PC-9 (cell line): ENCODE data around the gene RTKN2. TPM values are rescaled to one million over a fixed set of nuclear protein-coding genes. Genes with fewer than 3 reads are reported as not detected.
A peak's percentile ranks its signal among the peaks of the same experiment; 100 is the strongest.

Source experiments
- Bru-seq: library from RNA; stranded (reverse); fragments of 400-500 nt; gene quantifications from one replicate; lab custom pipeline; 2021; lab: Mats Ljungman, UMichigan
- BruChase-seq, 2 experiments: library from RNA; stranded (reverse); fragments of 400-500 nt; gene quantifications; one replicate each; lab custom pipeline; 2021; lab: Mats Ljungman, UMichigan
- BruUV-seq: library from RNA; stranded (reverse); fragments of 400-500 nt; replicated peaks from 2 replicates; lab custom pipeline; 2021; lab: Mats Ljungman, UMichigan
- CTCF ChIA-PET: fragments of 300-600 bp; sonication (Branson Sonifier 250); formaldehyde crosslinking; loops from one replicate; lab custom pipeline; 2022; ENCODE audit warnings: antibody characterized with exemption; lab: Charles Lee
- POLR2A ChIA-PET: fragments of 300-600 bp; sonication (Branson Sonifier 250); formaldehyde crosslinking; loops from one replicate; lab custom pipeline; 2022; ENCODE audit warnings: antibody characterized with exemption; ENCODE audit not compliant: unreplicated experiment; lab: Charles Lee
- DNase-seq, 2 experiments: peaks; one replicate each; pipeline versions ENCODE4 v3.0.0 to v3.0.0-alpha.2; 2015 to 2022; ENCODE audit warnings: mixed read lengths in 1 of 2
- H2AFZ ChIP-seq: fragments of 200-600 bp; sonication (generic); 2 replicates; pipeline ENCODE4 v1.8.1; 2017; ENCODE audit warnings: antibody characterized with exemption
- H3F3A ChIP-seq: fragments of 200-600 bp; sonication (generic); 2 replicates; pipeline ENCODE4 v1.8.1; 2017; ENCODE audit warnings: antibody characterized with exemption, mild to moderate bottlenecking, low read depth; ENCODE audit not compliant: insufficient read depth
- H3K27ac ChIP-seq: fragments of 200-600 bp; sonication (generic); 2 replicates; pipeline ENCODE4 v1.6.1; 2016; ENCODE audit warnings: mixed run types
- H3K27me3 ChIP-seq: fragments of 200-600 bp; sonication (generic); 2 replicates; pipeline ENCODE4 v1.6.1; 2016; ENCODE audit warnings: low read depth, mixed run types; ENCODE audit not compliant: insufficient read depth
- H3K36me3 ChIP-seq: fragments of 200-600 bp; sonication (generic); 2 replicates; pipeline ENCODE4 v1.6.1; 2016; ENCODE audit warnings: low read depth, mixed run types
- H3K4me1 ChIP-seq: fragments of 200-600 bp; sonication (generic); replicated peaks from 2 replicates; pipeline ENCODE4 v1.6.1; 2016; ENCODE audit warnings: mixed run types; ENCODE audit not compliant: insufficient read depth
- H3K4me2 ChIP-seq: fragments of 200-600 bp; sonication (generic); 2 replicates; pipeline ENCODE4 v1.6.1; 2017; ENCODE audit warnings: mixed run types
- H3K4me3 ChIP-seq: fragments of 200-600 bp; sonication (generic); 2 replicates; pipeline ENCODE4 v1.6.1; 2016; ENCODE audit warnings: mixed run types
- H3K79me2 ChIP-seq: fragments of 200-600 bp; sonication (generic); 2 replicates; pipeline ENCODE4 v1.6.1; 2017; ENCODE audit warnings: low read depth, mixed run types
- H3K9me2 ChIP-seq: fragments of 200-600 bp; sonication (generic); 2 replicates; pipeline ENCODE4 v1.8.1; 2017; ENCODE audit warnings: mild to moderate bottlenecking; ENCODE audit not compliant: insufficient read depth
- H3K9me3 ChIP-seq: fragments of 200-600 bp; sonication (generic); 2 replicates; pipeline ENCODE4 v1.8.1; 2016; ENCODE audit warnings: low read depth; ENCODE audit not compliant: insufficient read depth
- H4K20me1 ChIP-seq: fragments of 200-600 bp; sonication (generic); 2 replicates; pipeline ENCODE4 v1.8.1; 2017; ENCODE audit not compliant: insufficient read depth
- CTCF ChIP-seq: fragments of 200-600 bp; sonication (generic); conservative IDR thresholded peaks from 2 replicates; pipeline ENCODE4 v1.6.1; 2017; ENCODE audit warnings: mixed run types, antibody characterized with exemption, mild to moderate bottlenecking, moderate library complexity
- EZH2 ChIP-seq: fragments of 200-600 bp; sonication (generic); IDR thresholded peaks from 2 replicates; pipeline ENCODE4 v1.8.0; 2017; ENCODE audit warnings: antibody characterized with exemption, low read depth
- intact Hi-C: fragments of 100-400 bp; cut with micrococcal nuclease; formaldehyde crosslinking; loops from one replicate; pipeline ENCODE4 v1.10.0; 2022; ENCODE audit not compliant: unreplicated experiment
- long read RNA-seq: library from polyadenylated mRNA; stranded (forward); transcript quantifications from one replicate; pipeline ENCODE4 v2.0.0, GENCODE V29; 2022
- total RNA-seq: library from RNA; stranded (reverse); gene quantifications from 2 replicates; pipeline ENCODE4 v1.2.3, GENCODE V29; 2021

Gene RTKN2
- total RNA-seq (16.1 and 18.5 TPM in 2 replicates), Bru-seq, nascent RNA (percentile 86 among the genes with signal in this experiment), BruChase-seq, experiment 1, labeled RNA remaining after a 2-hour chase (percentile 92 among the genes with signal in this experiment), BruChase-seq, experiment 2, labeled RNA remaining after a 6-hour chase (percentile 73 among the genes with signal in this experiment)
- long read RNA-seq, full-length matches to known transcripts: 26 of 42 reads
- long read RNA-seq, partial matches to known transcripts: 2 of 42 reads
- long read RNA-seq, other reads (novel, unspliced or antisense): 14 of 42 reads

GRCh38 chr10:62268399-62269114 is at the start of gene RTKN2:
Gene RTKN2, minus strand, starts transcription at chr10:62268844. Its CDS starts 234 bp downstream, at chr10:62268610.
- TF ChIP-seq EZH2 (no peak), CTCF (no peak)
- Histone ChIP-seq H3K27ac (peak within 1 kb of the TSS; percentile 54), H3K79me2 (peaks cover 40% of the 10 kb centered on the region), H2AFZ (peak within 1 kb of the TSS; percentile 92), H3K9me2 (no peaks in the 10 kb centered on the region), H3K36me3 (no peaks in the 10 kb centered on the region), H4K20me1 (no peaks in the 10 kb centered on the region), H3K4me2 (peak within 1 kb of the TSS; percentile 90), H3K4me3 (peak within 1 kb of the TSS; percentile 95), H3F3A (peaks cover 11% of the 10 kb centered on the region; the same call in 1 of the 2 replicates), H3K27me3 (no peaks in the 10 kb centered on the region), H3K4me1 (peaks cover 33% of the 10 kb centered on the region), H3K9me3 (no peaks in the 10 kb centered on the region)
- POLR2A ChIA-PET: interaction anchor here (0.5 to 0.7 kb wide), 7 partner anchors 11 to 1120 kb away, joined by 3 to 7 read pairs (median 3); partner anchors contain the start of gene ADO
- no TSS peak for BruUV-seq
- DNase-seq: peak; percentile 90 to 96
- CTCF ChIA-PET: interaction anchor here (0.9 kb wide), 1 partner anchor 192 kb away, joined by 3 read pairs; no protein-coding TSS in a partner anchor
- intact Hi-C loops: loop anchor here (1.0 to 5.0 kb wide), 5 partner anchors 54 to 549 kb away; partner anchors contain the start of gene EGR2

GRCh38 chr10:62317257-62317656 is 48.6 kb upstream of the RTKN2 start:
- Histone ChIP-seq H3F3A (no peaks in the 10 kb centered on the region), H3K9me3 (peaks cover 7% of the 10 kb centered on the region; the same call in 1 of the 2 replicates), H3K27me3 (no peaks in the 10 kb centered on the region), H3K27ac (no peak overlapping the region), H3K4me1 (no peaks in the 10 kb centered on the region), H4K20me1 (no peaks in the 10 kb centered on the region), H3K36me3 (no peaks in the 10 kb centered on the region), H3K9me2 (no peaks in the 10 kb centered on the region), H3K79me2 (no peaks in the 10 kb centered on the region), H2AFZ (no peak overlapping the region), H3K4me2 (no peak overlapping the region), H3K4me3 (no peak overlapping the region)
- BruUV-seq: no TSS peak
- no peak for TF ChIP-seq EZH2
- TF ChIP-seq CTCF: no peak
- no peak for DNase-seq
- ChIA-PET POLR2A (no interaction called here), CTCF (no interaction called here)
- intact Hi-C loops: no loop called here

GRCh38 chr10:62309254-62309653 is 40.6 kb upstream of the RTKN2 start:
- no peak overlapping the region for H3K4me2 ChIP-seq
- no peaks in the 10 kb centered on the region for H3F3A ChIP-seq
- H3K27me3 ChIP-seq: no peaks in the 10 kb centered on the region
- ChIA-PET POLR2A (no interaction called here), CTCF (no interaction called here)
- H3K9me2 ChIP-seq: no peaks in the 10 kb centered on the region; the same call in 1 of the 2 replicates
- intact Hi-C loops: no loop called here
- H4K20me1 ChIP-seq: no peaks in the 10 kb centered on the region
- H3K4me1 ChIP-seq: no peaks in the 10 kb centered on the region
- BruUV-seq: no TSS peak
- H3K36me3 ChIP-seq: no peaks in the 10 kb centered on the region
- no peak for TF ChIP-seq EZH2
- no peak for TF ChIP-seq CTCF
- H3K27ac ChIP-seq: no peak overlapping the region
- H3K9me3 ChIP-seq: no peaks in the 10 kb centered on the region
- H3K4me3 ChIP-seq: no peak overlapping the region
- H3K79me2 ChIP-seq: no peaks in the 10 kb centered on the region
- H2AFZ ChIP-seq: no peak overlapping the region
- no peak for DNase-seq
